ENCODE results near the gene KIF3C. TPM values are rescaled to one million over a fixed set of nuclear protein-coding genes. Genes with fewer than 3 reads are reported as not detected.

Gene KIF3C
- total and polyA plus RNA-seq, 2 donors (not counting 3 experiments of a cell fraction or from before 2014, with no cell fraction given): 11.4 to 40.7 TPM

GRCh38 chr2:25929789-25930473 is 52.4 kb downstream of the KIF3C start:
- H3K4me2 ChIP-seq (ENCODE audit: insufficient read depth, low read length): no peak overlapping the region
- peaks cover 4 to 18% of the 10 kb centered on the region in 2 experiments for H3K36me3 ChIP-seq (ENCODE audit: control insufficient read depth in 2 of 2, extremely low read depth in 1 of 2, insufficient read depth in 2 of 2, low read length in 2 of 2)
- intact Hi-C loops (cut with micrococcal nuclease) (loop anchor here (10.0 kb wide), 1 partner anchor 55 kb away; the partner anchor contains the start of gene ASXL2), dilution Hi-C loops (cut with MboI; ENCODE audit: extremely low pct_ligation_motif_present, low sequenced_read_pairs) (no loop called here)
- FAIRE-seq (no peak), DNase-seq (ENCODE audit: low read depth, low spot score) (no peak)
- H3K4me3 ChIP-seq (replicated peaks in 1 of 3; ENCODE audit: insufficient read depth in 1 of 3, low read depth in 1 of 3, low read length in 3 of 3): no peak overlapping the region
- no peak for TF ChIP-seq POLR2A (IDR thresholded peaks at IDR 0.05; ENCODE audit: low read depth, low read length)
- no peak for TF ChIP-seq POLR2AphosphoS5 (IDR thresholded peaks at IDR 0.05; ENCODE audit: insufficient read depth, low read depth, low read length)
- TF ChIP-seq, protein P1, sequence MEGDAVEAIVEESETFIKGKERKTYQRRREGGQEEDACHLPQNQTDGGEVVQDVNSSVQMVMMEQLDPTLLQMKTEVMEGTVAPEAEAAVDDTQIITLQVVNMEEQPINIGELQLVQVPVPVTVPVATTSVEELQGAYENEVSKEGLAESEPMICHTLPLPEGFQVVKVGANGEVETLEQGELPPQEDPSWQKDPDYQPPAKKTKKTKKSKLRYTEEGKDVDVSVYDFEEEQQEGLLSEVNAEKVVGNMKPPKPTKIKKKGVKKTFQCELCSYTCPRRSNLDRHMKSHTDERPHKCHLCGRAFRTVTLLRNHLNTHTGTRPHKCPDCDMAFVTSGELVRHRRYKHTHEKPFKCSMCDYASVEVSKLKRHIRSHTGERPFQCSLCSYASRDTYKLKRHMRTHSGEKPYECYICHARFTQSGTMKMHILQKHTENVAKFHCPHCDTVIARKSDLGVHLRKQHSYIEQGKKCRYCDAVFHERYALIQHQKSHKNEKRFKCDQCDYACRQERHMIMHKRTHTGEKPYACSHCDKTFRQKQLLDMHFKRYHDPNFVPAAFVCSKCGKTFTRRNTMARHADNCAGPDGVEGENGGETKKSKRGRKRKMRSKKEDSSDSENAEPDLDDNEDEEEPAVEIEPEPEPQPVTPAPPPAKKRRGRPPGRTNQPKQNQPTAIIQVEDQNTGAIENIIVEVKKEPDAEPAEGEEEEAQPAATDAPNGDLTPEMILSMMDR (IDR thresholded peaks at IDR 0.05; ENCODE audit: extremely low read depth in 1 of 2, insufficient read depth in 1 of 2, low read depth in 1 of 2, low read length in 2 of 2): no peak
- no peak for TF ChIP-seq FOS (IDR thresholded peaks at IDR 0.05; ENCODE audit: borderline replicate concordance, insufficient read depth, low read length)
- no peak for TF ChIP-seq EZH2 (IDR thresholded peaks at IDR 0.05; ENCODE audit: borderline replicate concordance, low read depth, low read length, severe bottlenecking)
- no peak for TF ChIP-seq JUN (IDR thresholded peaks at IDR 0.05; ENCODE audit: borderline replicate concordance, insufficient read depth, insufficient read length, low read depth)
- no peak for TF ChIP-seq GATA2 (IDR thresholded peaks at IDR 0.05; ENCODE audit: insufficient read depth, insufficient read length, low read depth, low read length)
- no peak for TF ChIP-seq MYC (IDR thresholded peaks at IDR 0.05; ENCODE audit: low read depth, low read length)
- TF ChIP-seq MAX (IDR thresholded peaks at IDR 0.05; ENCODE audit: insufficient read depth, insufficient read length): no peak
- POLR2A ChIA-PET: no interaction called here
- H3K9me1 ChIP-seq (replicated peaks; ENCODE audit: control insufficient read depth, extremely low read depth, insufficient read depth, low read length): no peaks in the 10 kb centered on the region
- no peaks in the 10 kb centered on the region for H4K20me1 ChIP-seq (replicated peaks; ENCODE audit: control insufficient read depth, extremely low read depth, insufficient read depth, low read length)
- H3K27ac ChIP-seq (ENCODE audit: insufficient read depth, low read depth, low read length): no peak overlapping the region
- no peaks in the 10 kb centered on the region for H3K79me2 ChIP-seq (ENCODE audit: control insufficient read depth, insufficient read depth, low read length)
- no peaks in the 10 kb centered on the region for H3K27me3 ChIP-seq (ENCODE audit: control insufficient read depth in 2 of 2, insufficient read depth in 2 of 2, low read length in 2 of 2)
- no peak overlapping the region for H3K9ac ChIP-seq (replicated peaks; ENCODE audit: extremely low read depth, insufficient read depth, low read length)
- no TSS peak for BruUV-seq (replicated peaks)
- no peaks in the 10 kb centered on the region for H3K4me1 ChIP-seq (ENCODE audit: control insufficient read depth, extremely low read depth, insufficient read depth, low read length)
- no peak overlapping the region for H2AFZ ChIP-seq (ENCODE audit: low read depth, low read length)
- no peaks in the 10 kb centered on the region for H3K9me3 ChIP-seq (replicated peaks; ENCODE audit: control insufficient read depth, insufficient read depth, low read length)
- CTCF ChIA-PET: no interaction called here

Data from endothelial cell of umbilical vein (primary cell).